GM18951 (cell line): Measurements from ENCODE around the gene GINS2.

ENCODE experiments used
- POLR2A ChIP-seq: IDR thresholded peaks from 4 replicates; pipeline ENCODE4 v1.6.1; 2011; ENCODE audit warnings: mild to moderate bottlenecking; ENCODE audit not compliant: insufficient read length, insufficient read depth; ENCODE audit errors: extremely low read depth
- in situ Hi-C: fragments of 300-500 bp; cut with MboI; formaldehyde crosslinking; loops from one replicate; pipeline ENCODE4 v1.12.0; 2022; ENCODE audit warnings: low sequenced_read_pairs, mixed read lengths, inconsistent platforms; ENCODE audit not compliant: unreplicated experiment

Gene GINS2

DNA sequence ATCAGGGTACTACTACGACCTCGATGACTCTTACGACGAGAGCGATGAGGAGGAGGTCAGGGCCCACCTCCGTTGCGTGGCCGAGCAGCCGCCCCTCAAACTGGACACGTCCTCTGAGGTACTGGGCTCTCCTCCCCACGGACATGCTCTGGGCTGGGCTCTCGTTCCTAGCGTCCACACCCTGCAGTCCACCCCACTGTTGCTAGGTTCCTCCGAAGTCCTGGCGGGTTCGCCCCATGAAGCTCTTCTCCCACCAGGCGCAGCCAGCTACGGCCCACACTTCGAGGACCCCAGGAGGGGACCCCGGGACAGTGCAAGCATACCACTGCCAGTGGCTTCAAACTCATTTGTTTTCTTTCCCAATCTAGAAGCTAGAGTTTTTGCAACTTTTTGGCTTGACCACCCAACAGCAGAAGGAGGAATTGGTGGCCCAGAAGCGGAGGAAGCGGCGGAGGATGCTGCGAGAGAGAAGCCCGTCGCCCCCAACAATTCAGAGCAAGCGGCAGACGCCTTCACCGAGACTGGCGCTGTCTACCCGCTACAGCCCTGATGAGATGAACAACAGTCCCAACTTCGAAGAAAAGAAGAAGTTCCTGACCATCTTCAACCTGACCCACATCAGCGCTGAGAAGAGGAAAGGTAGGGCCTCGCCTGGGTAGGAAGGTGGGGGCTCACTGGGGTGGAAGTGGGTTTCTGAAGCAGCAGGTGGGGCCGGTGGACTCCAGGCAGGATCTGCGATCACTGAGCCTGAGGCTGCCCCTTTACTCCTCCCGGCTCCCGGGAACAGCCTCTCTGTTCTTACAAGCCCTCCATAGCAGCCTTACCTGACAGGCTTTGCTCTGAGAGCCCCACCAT, 25.6 kb downstream of the GINS2 start:
- in situ Hi-C loops = no loop called here
- no peak for TF ChIP-seq POLR2A

DNA sequence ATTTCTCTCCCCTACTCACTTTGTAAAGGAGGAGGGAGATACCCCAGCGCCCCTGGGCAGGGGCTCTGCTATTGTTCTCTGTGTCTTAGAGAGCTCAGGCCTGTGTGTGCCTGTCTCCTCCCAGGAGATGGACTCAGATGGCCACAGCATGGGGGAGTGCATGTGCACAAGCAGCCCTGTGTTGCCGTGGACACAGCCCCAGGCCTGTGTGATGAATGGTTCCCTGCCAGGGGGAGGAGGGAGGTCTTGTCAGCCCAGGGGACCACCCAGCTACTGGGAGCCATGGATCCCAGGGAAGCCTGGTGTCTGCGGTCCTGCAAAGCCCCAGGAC, 26.3 kb downstream of the GINS2 start:
- no peak for TF ChIP-seq POLR2A
- in situ Hi-C loops = no loop called here

DNA sequence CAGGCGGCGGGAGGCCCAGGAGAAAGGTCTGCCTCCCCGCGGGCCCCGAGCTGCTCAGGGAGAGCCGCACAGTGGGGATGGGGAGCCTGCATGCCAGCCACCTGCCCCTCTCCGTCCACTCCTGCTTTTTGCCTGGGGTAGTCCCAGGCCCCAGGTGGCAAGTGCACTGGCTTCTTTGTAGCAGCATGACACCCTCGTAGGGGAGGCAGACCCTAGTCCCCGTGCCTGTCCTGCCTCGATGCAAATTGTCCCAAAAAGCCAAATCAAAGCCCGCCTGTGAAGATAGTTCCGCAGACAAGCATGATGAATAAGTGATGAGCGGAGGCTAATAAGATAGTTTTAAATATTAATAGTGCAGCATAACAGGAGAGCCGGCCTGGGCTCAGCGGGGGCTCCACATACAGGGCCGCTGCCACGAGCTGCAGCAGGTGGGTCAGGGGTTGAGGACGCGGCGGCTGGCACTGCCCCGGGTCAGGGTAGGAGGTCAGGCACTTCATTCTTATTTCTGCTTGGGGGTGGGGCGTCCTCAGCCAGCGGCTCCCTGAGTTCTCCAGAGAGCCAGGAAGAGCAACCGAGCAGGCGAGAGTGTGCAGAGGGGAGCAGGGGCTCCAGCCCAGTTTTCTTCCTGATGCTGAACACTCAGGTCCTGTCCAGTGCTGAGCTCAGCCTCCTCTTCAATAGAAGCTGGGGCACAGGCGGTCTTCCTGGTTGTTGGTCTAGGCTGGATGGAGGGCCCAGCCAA, 26.8 kb downstream of the GINS2 start:
- no peak for TF ChIP-seq POLR2A
- in situ Hi-C loops = no loop called here

DNA sequence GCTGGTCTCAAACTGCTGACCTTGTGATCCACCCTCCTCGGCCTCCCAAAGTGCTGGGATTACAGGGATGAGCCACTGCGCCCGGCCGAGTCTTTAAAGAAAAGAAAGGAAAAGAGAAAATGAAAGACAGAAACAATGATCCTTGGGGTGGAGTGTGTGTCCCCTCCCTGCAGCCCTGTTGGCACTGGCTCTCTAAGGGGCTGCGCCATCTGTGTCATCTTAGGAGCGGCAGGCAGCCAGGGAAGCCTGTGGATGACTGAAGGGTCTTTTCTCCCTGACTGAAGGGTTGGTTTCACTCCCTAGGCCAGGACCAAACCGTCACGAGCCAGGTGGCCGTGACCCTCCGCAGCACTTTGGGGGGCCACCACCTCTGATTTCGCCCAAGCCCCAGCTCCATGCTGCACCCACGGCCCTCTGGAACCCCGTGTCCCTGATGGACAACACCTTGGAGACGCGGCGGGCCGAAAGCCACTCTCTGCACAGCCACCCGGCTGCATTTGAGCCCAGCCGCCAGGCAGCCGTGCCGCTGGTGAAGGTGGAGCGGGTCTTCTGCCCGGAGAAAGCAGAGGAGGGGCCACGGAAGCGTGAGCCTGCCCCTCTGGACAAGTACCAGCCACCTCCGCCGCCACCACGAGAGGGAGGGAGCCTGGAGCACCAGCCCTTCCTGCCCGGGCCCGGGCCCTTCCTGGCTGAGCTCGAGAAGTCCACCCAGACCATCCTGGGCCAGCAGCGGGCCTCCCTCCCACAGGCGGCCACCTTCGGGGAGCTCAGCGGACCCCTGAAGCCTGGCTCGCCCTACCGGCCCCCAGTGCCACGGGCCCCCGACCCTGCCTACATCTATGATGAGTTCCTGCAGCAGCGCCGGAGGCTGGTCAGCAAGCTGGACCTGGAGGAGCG, 27.7 kb downstream of the GINS2 start:
- in situ Hi-C loops = no loop called here
- TF ChIP-seq POLR2A = no peak

DNA sequence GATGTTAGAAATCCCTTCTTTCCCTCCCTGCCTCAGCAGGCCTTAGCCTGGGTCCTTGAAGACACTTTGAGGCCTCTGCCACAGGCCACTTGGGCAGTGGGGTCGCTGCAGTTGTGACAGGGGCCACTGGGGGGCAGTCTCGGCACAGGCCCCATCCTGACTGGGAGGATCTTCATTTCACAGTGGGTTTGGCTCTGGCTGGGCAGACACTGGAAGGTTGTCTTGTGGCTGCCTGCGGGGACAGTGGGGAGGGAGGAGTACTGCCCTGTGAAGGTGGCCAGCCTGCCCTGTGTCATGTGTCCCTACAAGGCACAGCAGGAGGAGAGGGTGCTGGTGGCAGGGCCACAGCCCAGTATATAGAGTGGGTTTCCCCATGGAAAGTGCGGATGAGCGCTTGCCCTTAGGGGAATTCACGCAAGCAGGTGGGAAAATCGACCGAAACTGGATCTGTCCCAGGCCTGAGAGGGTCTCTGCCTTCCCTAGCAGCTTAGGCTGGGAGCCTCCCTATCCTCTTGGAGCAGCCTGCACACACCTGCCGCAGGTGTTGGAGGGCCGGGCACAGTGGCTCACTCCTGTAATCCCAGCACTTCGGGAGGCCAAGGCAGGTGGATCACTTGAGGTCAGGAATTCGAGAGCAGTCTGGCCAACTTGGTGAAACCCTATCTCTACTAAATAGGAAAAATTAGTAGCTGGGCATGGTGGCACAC, 28.8 kb downstream of the GINS2 start:
- no peak for TF ChIP-seq POLR2A
- in situ Hi-C loops = no loop called here

DNA sequence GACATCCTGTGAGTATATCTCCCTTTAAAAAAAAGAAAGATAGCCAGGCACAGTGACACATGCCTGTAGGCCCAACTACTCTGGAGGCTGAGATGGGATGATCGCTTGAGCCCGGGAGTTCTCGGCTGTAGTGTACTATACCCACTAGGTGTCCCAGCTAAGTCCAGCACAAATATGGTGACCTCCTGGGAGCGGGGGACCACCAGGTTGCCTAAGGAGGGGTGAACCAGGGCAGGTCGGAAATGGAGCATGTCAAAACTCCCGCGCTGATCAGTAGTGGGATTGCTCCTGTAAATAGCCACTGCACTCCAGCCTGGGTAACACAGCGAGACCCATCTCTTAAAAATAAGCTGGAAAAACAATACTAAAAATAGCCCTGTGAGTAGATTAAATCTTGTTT, 29.4 kb downstream of the GINS2 start:
- TF ChIP-seq POLR2A = no peak
- in situ Hi-C loops = no loop called here

DNA sequence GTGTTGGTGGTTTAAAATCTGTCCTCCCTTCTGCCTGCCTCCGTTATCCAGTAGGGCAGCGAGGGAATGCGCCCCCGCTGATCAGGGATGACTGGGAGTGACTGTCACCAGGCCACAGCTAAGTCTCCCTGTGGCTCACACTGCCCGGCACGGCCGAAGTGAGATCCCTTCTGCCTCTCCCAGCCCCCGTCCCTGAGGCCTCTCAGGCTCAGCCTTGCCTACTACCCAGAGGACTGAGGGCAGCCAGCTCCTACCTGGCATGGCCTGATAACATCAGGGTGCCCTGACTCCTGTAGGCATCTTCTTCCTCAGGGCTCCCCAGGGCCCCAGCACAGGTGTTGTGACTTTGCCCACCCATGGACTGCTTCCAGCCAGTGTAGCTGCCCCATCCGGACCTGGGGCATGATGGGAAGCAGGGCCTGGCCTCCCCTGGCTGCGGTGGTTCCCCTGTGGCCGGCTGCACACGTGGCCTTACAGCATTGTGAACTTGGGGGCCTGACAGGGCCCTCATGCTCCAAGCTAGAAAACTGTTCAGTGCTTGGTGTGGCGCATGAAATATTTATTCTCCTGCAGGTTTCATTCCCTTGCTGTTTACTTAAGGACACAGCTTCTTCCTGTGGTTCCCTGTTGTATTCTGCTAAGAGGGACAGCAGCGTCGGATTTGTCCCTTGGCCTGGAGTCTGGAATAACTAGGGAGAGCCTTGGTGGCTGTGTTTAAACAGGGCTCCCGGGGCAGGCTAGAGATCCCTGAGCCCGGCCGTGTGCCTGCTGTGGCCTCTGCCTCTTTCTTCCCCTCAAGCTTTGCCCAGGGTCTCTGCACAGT, 30.0 kb downstream of the GINS2 start:
- in situ Hi-C loops = no loop called here
- TF ChIP-seq POLR2A = no peak

DNA sequence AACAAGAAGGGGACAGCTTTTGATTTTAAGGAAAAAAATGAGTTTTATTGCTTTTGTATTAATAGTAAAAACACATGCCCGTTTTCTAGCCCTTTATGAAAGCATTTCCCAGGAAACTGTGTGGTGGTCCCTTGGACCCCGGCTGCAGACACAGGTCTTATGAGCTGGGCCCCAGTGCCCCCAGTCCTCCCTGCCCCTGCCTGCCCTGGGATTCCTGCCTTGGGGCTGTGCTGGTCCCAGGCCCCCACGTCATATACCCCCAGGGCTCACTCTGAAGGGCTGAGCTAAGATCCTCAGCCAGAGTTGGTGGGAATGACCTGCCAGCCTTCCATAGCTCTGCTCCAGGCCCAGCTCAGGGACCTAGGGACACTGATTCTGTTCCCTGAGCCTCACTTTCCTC, 30.8 kb downstream of the GINS2 start:
- TF ChIP-seq POLR2A = no peak
- in situ Hi-C loops = no loop called here

DNA sequence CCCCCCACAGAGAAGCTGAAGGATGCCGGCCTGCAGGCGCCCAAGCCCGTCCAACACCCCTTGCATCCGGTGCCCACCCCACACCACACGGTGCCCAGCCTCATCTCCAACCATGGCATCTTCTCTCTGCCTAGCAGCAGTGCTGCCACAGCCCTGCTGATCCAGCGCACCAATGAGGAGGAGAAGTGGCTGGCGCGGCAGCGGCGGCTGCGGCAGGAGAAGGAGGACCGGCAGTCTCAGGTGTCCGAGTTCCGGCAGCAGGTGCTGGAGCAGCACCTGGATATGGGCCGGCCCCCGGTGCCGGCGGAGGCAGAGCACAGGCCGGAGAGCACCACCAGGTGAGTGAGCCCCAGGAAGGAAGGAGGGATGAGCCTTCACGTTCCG, 31.5 kb downstream of the GINS2 start:
- no peak for TF ChIP-seq POLR2A
- in situ Hi-C loops = no loop called here

DNA sequence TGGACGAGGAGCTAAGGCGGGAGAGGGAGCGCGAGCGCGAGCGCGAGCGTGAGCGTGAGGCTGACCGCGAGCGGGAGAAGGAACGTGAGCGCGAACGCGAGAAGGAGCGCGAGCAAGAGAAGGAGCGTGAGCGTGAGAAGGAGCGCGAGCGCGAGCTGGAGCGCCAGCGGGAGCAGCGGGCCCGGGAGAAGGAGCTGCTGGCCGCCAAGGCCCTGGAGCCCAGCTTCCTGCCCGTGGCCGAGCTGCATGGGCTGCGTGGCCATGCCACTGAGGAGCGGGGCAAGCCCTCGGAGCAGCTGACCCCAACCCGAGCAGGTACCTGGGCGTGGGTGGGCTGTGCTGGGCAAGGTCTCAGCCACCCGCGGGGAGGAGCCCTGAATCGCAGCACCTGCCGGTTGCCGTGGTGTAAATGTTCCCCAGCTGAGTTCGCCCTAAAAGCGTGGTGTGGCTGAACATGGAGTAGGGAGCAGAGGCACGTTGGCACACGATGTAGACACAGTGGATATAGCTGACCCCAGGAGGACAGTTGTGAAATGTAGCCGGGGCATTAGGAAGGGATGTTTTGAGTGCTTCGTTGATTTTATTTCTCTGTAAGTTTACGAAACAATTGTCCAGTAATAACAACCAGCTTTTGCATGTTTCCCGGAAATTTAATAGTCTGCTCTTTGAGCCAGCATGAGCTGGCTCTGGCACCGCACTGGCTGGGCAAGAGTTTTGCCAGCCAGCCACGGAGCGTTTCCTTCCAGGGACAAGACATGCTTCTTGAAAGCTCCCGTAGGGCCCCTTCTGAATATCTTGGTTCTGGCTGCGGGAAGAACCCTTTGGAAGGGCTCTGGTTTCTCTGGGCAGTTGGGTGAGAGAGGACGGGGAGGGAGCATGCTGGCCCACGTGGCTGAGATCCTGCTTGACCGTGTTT, 32.1 kb downstream of the GINS2 start:
- TF ChIP-seq POLR2A = no peak
- in situ Hi-C loops = no loop called here
